ENCODE measurements around the gene SUPV3L1.

The SUPV3L1 gene

GRCh38 chr10:69202332-69202731 is 22.3 kb downstream of the SUPV3L1 start:
- no peak for DNase-seq (ENCODE audit: low spot score)

GRCh38 chr10:69208761-69209160 is 28.7 kb downstream of the SUPV3L1 start:
- no peak for DNase-seq (ENCODE audit: low spot score)

GRCh38 chr10:69209787-69210484 is 29.9 kb downstream of the SUPV3L1 start:
- no peak for DNase-seq (ENCODE audit: low spot score)

GRCh38 chr10:69211104-69211503 is 31.1 kb downstream of the SUPV3L1 start:
- no peak for DNase-seq (ENCODE audit: low spot score)

- DNase-seq (ENCODE audit: low spot score): no peak
These were observed 31.5 kb downstream of the SUPV3L1 start for GRCh38 chr10:69211524-69211923.

GRCh38 chr10:69213591-69214311 is 33.7 kb downstream of the SUPV3L1 start:
- no peak for DNase-seq (ENCODE audit: low spot score)

- no peak for DNase-seq (ENCODE audit: low spot score)
These were observed 34.7 kb downstream of the SUPV3L1 start for GRCh38 chr10:69214666-69215131.

GRCh38 chr10:69215405-69216171 is 35.6 kb downstream of the SUPV3L1 start:
- no peak for DNase-seq (ENCODE audit: low spot score)

GRCh38 chr10:69216577-69217118 is 36.6 kb downstream of the SUPV3L1 start:
- no peak for DNase-seq (ENCODE audit: low spot score)

- DNase-seq (ENCODE audit: low spot score): peak; percentile 46
These were observed 37.2 kb downstream of the SUPV3L1 start for GRCh38 chr10:69217119-69217754.

- DNase-seq (ENCODE audit: low spot score): no peak
These were observed 38.8 kb downstream of the SUPV3L1 start for GRCh38 chr10:69218831-69219230.

- DNase-seq (ENCODE audit: low spot score): no peak
These were observed 40.0 kb downstream of the SUPV3L1 start, which contains the start of gene HKDC1 for GRCh38 chr10:69220041-69220451. TSS of gene HKDC1 (plus strand) at chr10:69220332. CDS start at chr10:69220436, 104 bp downstream.

GRCh38 chr10:69220507-69220906 is 40.5 kb downstream of the SUPV3L1 start:
- DNase-seq (ENCODE audit: low spot score): no peak

GRCh38 chr10:69222157-69223027 is 42.4 kb downstream of the SUPV3L1 start:
- no peak for DNase-seq (ENCODE audit: low spot score)

- no peak for DNase-seq (ENCODE audit: low spot score)
These were observed 43.0 kb downstream of the SUPV3L1 start for GRCh38 chr10:69223028-69223342.

GRCh38 chr10:69224862-69225657 is 45.0 kb downstream of the SUPV3L1 start:
- no peak for DNase-seq (ENCODE audit: low spot score)

- no peak for DNase-seq (ENCODE audit: low spot score)
These were observed 45.6 kb downstream of the SUPV3L1 start for GRCh38 chr10:69225681-69226080.

GRCh38 chr10:69226919-69227450 is 47.0 kb downstream of the SUPV3L1 start:
- no peak for DNase-seq (ENCODE audit: low spot score)

GRCh38 chr10:69228151-69228550 is 48.1 kb downstream of the SUPV3L1 start:
- no peak for DNase-seq (ENCODE audit: low spot score)

GRCh38 chr10:69229616-69229916 is 49.5 kb downstream of the SUPV3L1 start:
- no peak for DNase-seq (ENCODE audit: low spot score)
